ENCODE data around the gene ZNF236. TPM values are rescaled to one million over a fixed set of nuclear protein-coding genes. Genes with fewer than 3 reads are reported as not detected.

The ZNF236 gene
- total and polyA plus RNA-seq, 2 donors (not counting 1 experiment from before 2014, with no cell fraction given): 8.9 to 39.5 TPM

GRCh38 chr18:76783786-76784484 lies 38.4 kb upstream of the ZNF236 start:
- no peaks in the 10 kb centered on the region for H3K79me2 ChIP-seq (ENCODE audit: control insufficient read depth, insufficient read depth, low read length)
- H3K4me2 ChIP-seq (replicated peaks; ENCODE audit: low read depth, low read length, poor library complexity, severe bottlenecking): no peak overlapping the region
- peaks cover 0 to 16% (median 0%) of the 10 kb centered on the region in 3 donors for H3K9me3 ChIP-seq (ENCODE audit: control extremely low read depth in 1 of 3, control insufficient read depth in 2 of 3, insufficient read depth in 1 of 3, low read length in 2 of 3)
- TF ChIP-seq CTCF (IDR thresholded peaks at IDR 0.05): no peak
- TF ChIP-seq EZH2 (IDR thresholded peaks at IDR 0.05; ENCODE audit: borderline replicate concordance, insufficient read depth, low read depth, low read length, poor library complexity, severe bottlenecking): no peak
- no peak for ATAC-seq (ENCODE audit: low read depth)
- no peak overlapping the region for H3K4me3 ChIP-seq (ENCODE audit: control extremely low read depth in 1 of 5, extremely low read depth in 1 of 5, insufficient read depth in 1 of 5, low read depth in 2 of 5, low read length in 4 of 5)
- no peak overlapping the region for H2AFZ ChIP-seq (ENCODE audit: insufficient read depth, low read depth, low read length, poor library complexity, severe bottlenecking)
- Mint-ChIP-seq H3K9me3 (ENCODE audit: insufficient read depth) (no peaks in the 10 kb centered on the region), H3K27ac (no peak overlapping the region), H3K4me1 (peaks cover 2% of the 10 kb centered on the region), H3K4me3 (no peak overlapping the region), H3K27me3 (peaks cover 16% of the 10 kb centered on the region)
- H3K4me1 ChIP-seq (ENCODE audit: control insufficient read depth in 2 of 2, insufficient read depth in 2 of 2, low read length in 2 of 2): no peaks in the 10 kb centered on the region
- H3K27ac ChIP-seq (ENCODE audit: low read length in 2 of 2): no peak overlapping the region
- no peaks in the 10 kb centered on the region for H4K20me1 ChIP-seq (ENCODE audit: control insufficient read depth, insufficient read depth, low read length, poor library complexity, severe bottlenecking)
- no peaks in the 10 kb centered on the region for H3K36me3 ChIP-seq (replicated peaks in 1 of 2; ENCODE audit: control extremely low read depth in 1 of 2, control insufficient read depth in 1 of 2, extremely low read depth in 1 of 2, insufficient read depth in 2 of 2, low read length in 1 of 2)
- H3K27me3 ChIP-seq (replicated peaks in 1 of 4; ENCODE audit: control extremely low read depth in 1 of 4, control insufficient read depth in 3 of 4, insufficient read depth in 4 of 4, low read length in 3 of 4): peaks cover 0 to 7% (median 3%) of the 10 kb centered on the region in 4 experiments
- WGBS (ENCODE audit: insufficient coverage): 92% methylated on average over 29 of the region's 29 CpGs
- ChIA-PET POLR2A (no interaction called here), CTCF (no interaction called here)
- DNase-seq: no peak
- intact Hi-C loops (cut with micrococcal nuclease): no loop called here
- H3K9ac ChIP-seq (ENCODE audit: low read length): no peak overlapping the region

DNA sequence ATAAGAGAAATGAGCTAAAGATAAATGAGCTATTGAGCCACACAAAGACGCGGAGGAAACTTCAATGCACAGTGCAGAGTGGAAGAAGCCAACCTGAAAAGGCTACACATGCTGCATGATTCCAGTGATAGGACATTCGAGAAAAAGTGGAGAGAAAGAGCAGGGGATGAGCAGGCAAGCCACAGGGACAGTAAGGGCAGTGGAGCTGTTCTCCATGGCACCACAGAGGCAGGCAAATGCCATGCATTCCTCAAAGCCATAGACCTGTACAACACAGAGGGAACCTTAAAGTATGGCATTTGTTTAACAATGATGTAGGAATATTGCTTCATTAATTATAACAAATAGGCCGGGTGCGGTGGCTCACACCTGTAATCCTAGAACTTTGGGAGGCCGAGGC lies 36.5 kb upstream of the ZNF236 start:
- peaks cover 16% of the 10 kb centered on the region for H3K27me3 Mint-ChIP-seq
- 83% methylated on average over 3 of the region's 6 CpGs for WGBS (ENCODE audit: insufficient coverage)
- Histone ChIP-seq H2AFZ (ENCODE audit: insufficient read depth, low read depth, low read length, poor library complexity, severe bottlenecking) (no peak overlapping the region), H3K27me3 (replicated peaks in 1 of 4; ENCODE audit: control extremely low read depth in 1 of 4, control insufficient read depth in 3 of 4, insufficient read depth in 4 of 4, low read length in 3 of 4) (peaks cover 0 to 7% (median 3%) of the 10 kb centered on the region in 4 experiments), H3K4me3 (ENCODE audit: control extremely low read depth in 1 of 5, extremely low read depth in 1 of 5, insufficient read depth in 1 of 5, low read depth in 2 of 5, low read length in 4 of 5) (no peak overlapping the region), H3K27ac (ENCODE audit: low read length in 2 of 2) (no peak overlapping the region), H3K9me3 (ENCODE audit: control extremely low read depth in 1 of 3, control insufficient read depth in 2 of 3, insufficient read depth in 1 of 3, low read length in 2 of 3) (peaks cover 0 to 25% (median 0%) of the 10 kb centered on the region in 3 donors), H3K79me2 (ENCODE audit: control insufficient read depth, insufficient read depth, low read length) (no peaks in the 10 kb centered on the region), H4K20me1 (ENCODE audit: control insufficient read depth, insufficient read depth, low read length, poor library complexity, severe bottlenecking) (no peaks in the 10 kb centered on the region), H3K4me1 (ENCODE audit: control insufficient read depth in 2 of 2, insufficient read depth in 2 of 2, low read length in 2 of 2) (no peaks in the 10 kb centered on the region), H3K36me3 (replicated peaks in 1 of 2; ENCODE audit: control extremely low read depth in 1 of 2, control insufficient read depth in 1 of 2, extremely low read depth in 1 of 2, insufficient read depth in 2 of 2, low read length in 1 of 2) (no peaks in the 10 kb centered on the region), H3K4me2 (replicated peaks; ENCODE audit: low read depth, low read length, poor library complexity, severe bottlenecking) (no peak overlapping the region), H3K9ac (ENCODE audit: low read length) (no peak overlapping the region)
- ChIA-PET POLR2A (no interaction called here), CTCF (no interaction called here)
- intact Hi-C loops (cut with micrococcal nuclease): no loop called here
- ATAC-seq (ENCODE audit: low read depth) (no peak), DNase-seq (no peak)
- peaks cover 2% of the 10 kb centered on the region for H3K4me1 Mint-ChIP-seq
- H3K27ac Mint-ChIP-seq: no peak overlapping the region
- H3K9me3 Mint-ChIP-seq (ENCODE audit: insufficient read depth): no peaks in the 10 kb centered on the region
- H3K4me3 Mint-ChIP-seq: no peak overlapping the region
- TF ChIP-seq CTCF (IDR thresholded peaks at IDR 0.05) (no peak), EZH2 (IDR thresholded peaks at IDR 0.05; ENCODE audit: borderline replicate concordance, insufficient read depth, low read depth, low read length, poor library complexity, severe bottlenecking) (no peak)
